Peyer's patch (tissue), 4 donors: Measurements from ENCODE around the gene ADAMTS2. TPM values are rescaled to one million over a fixed set of nuclear protein-coding genes. Genes with fewer than 3 reads are reported as not detected.

ENCODE experiments used
- DNase-seq, 3 donors: peaks; one replicate each; pipeline ENCODE4 v3.0.0-alpha.2; 2017 to 2019
- H3K27ac ChIP-seq, 4 donors: fragments of 200-600 bp; sonication (generic); one replicate each; pipeline ENCODE4 v1.5.1; 2016 to 2019
- H3K27me3 ChIP-seq, 2 donors: fragments of 200-600 bp; sonication (generic); one replicate each; pipeline ENCODE4 v1.5.1; 2019
- H3K36me3 ChIP-seq, 3 donors: fragments of 200-600 bp; sonication (generic); one replicate each; pipeline ENCODE4 v1.5.1; 2016 to 2019
- H3K4me1 ChIP-seq, 4 donors: fragments of 200-600 bp; sonication (generic); one replicate each; pipeline ENCODE4 v1.5.1; 2016 to 2019
- H3K4me3 ChIP-seq, 4 donors: fragments of 200-600 bp; sonication (generic); 1 replicate in 3 of 4; 2 replicates in 1 of 4; pipeline ENCODE4 v1.5.1; 2016 to 2019; ENCODE audit warnings: mild to moderate bottlenecking in 1 of 4
- H3K9me3 ChIP-seq, 4 donors: fragments of 200-600 bp; sonication (generic); one replicate each; pipeline ENCODE4 v1.5.1; 2016 to 2019; ENCODE audit warnings: mild to moderate bottlenecking in 1 of 4
- POLR2A ChIP-seq, 2 donors: fragments of 450-650 bp; IDR thresholded peaks; one replicate each; pipeline ENCODE4 v1.5.1; 2017; ENCODE audit warnings: antibody characterized with exemption in 2 of 2, mild to moderate bottlenecking in 2 of 2, moderate library complexity in 2 of 2
- total RNA-seq, 4 donors: library from RNA; depleted of rRNA; stranded (reverse); fragments of >200 nt; gene quantifications; one replicate each; pipeline ENCODE4 v1.1.0, GENCODE V29; 2016
- TF ChIP-seq, protein P1 (sequence below), 6 experiments: fragments of 450-650 bp in 4 of 6; fragments of 200-600 bp in 2 of 6; sonication (generic) in 1 of 6; IDR thresholded peaks; one replicate each; pipeline ENCODE4 v1.5.1; 2017 to 2019; ENCODE audit warnings: antibody characterized with exemption in 6 of 6, mild to moderate bottlenecking in 3 of 6, moderate library complexity in 1 of 6

The ADAMTS2 gene
- total RNA-seq, 4 donors from 2014 or later: 5.3 to 90.0 (median 9.5) TPM

DNA sequence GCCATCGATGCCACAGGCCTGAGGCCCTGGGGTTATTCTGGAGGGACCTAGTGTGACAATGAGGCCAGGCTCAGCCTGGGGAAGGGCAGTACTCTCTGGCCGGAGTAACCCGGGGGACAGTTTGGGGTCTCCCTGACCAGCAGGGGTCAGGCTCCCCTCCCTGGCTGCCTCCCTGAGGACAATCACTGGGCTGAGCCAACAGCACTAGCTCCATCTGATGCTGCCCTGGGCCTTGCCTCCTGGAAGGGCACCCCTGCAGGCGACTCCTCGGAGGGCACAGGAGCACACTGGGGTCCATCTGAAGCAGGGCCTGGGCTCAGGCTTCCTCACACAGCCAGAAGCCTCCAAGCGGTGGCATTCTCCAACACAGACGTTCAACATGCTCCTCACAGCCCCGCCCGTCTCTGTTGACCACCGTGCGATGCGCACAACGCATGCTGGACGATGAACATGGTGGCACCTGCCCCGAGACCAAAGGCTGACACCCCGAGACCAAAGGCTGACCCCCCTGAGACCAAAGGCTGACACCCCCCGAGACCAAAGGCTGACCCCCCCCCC, 68.3 kb downstream of the ADAMTS2 start:
- Histone ChIP-seq H3K27me3 (no peaks in the 10 kb centered on the region), H3K36me3 (no peaks in the 10 kb centered on the region), H3K9me3 (no peaks in the 10 kb centered on the region), H3K4me1 (peaks cover 0 to 5% (median 0%) of the 10 kb centered on the region in 4 donors), H3K27ac (peak overlapping the region; percentile 57 to 83 (median 70)), H3K4me3 (no peak overlapping the region)
- DNase-seq: no peak
- TF ChIP-seq, protein P1, sequence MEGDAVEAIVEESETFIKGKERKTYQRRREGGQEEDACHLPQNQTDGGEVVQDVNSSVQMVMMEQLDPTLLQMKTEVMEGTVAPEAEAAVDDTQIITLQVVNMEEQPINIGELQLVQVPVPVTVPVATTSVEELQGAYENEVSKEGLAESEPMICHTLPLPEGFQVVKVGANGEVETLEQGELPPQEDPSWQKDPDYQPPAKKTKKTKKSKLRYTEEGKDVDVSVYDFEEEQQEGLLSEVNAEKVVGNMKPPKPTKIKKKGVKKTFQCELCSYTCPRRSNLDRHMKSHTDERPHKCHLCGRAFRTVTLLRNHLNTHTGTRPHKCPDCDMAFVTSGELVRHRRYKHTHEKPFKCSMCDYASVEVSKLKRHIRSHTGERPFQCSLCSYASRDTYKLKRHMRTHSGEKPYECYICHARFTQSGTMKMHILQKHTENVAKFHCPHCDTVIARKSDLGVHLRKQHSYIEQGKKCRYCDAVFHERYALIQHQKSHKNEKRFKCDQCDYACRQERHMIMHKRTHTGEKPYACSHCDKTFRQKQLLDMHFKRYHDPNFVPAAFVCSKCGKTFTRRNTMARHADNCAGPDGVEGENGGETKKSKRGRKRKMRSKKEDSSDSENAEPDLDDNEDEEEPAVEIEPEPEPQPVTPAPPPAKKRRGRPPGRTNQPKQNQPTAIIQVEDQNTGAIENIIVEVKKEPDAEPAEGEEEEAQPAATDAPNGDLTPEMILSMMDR (IDR thresholded peaks at IDR 0.05): no peak
- TF ChIP-seq POLR2A (IDR thresholded peaks at IDR 0.05): no peak

DNA sequence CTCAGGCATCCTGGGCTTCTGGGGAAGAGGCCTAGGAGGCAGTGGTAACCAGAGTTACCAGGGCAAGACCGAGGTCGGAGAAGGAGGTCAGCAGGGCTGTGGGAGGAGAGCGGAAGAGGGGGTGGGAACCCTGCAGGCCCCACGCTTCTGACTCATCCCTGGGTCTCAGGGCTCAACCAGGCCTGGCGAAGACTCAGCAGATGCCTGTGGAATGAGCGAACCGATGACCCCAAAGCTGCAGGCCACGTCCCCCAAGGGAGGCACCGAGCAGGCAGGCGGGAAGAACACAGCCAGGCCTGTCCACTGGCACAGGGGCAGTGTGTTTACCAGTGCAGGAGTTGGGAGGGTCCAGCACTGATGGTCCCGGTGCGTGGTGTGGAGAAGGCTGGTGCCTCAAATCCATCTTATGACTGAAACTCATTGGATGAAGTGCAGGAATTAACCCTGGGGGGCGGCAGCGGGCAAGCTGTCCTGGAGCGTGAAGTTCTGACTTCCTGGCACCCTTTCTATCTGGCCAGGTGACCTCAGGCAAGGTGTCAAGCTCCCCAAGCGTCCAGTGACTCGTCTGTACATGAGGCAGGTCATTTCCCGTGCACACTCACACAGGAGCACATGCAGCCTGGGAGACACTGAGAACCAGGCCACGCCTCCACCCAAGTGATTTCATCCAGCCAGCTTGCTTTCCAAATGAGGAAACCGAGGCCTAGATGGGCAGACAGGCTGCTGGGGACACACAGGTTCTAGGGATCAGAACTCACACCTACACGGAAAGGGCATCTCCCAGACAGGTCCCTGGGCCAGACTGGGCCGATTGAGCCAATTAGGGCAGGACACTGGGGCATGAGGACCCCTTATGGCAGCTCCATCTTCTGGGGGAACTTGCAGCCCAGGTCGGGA, 69.1 kb downstream of the ADAMTS2 start:
- H3K4me1 ChIP-seq: peaks cover 0 to 5% (median 0%) of the 10 kb centered on the region in 4 donors
- H3K9me3 ChIP-seq: no peaks in the 10 kb centered on the region
- DNase-seq: peak in 2 of 3 donors; percentile 21 to 79
- H3K36me3 ChIP-seq: no peaks in the 10 kb centered on the region
- no peak overlapping the region for H3K4me3 ChIP-seq
- no peak for TF ChIP-seq POLR2A (IDR thresholded peaks at IDR 0.05)
- TF ChIP-seq, protein P1 (IDR thresholded peaks at IDR 0.05): no peak
- no peaks in the 10 kb centered on the region for H3K27me3 ChIP-seq
- peak overlapping the region; percentile 57 to 83 (median 70) for H3K27ac ChIP-seq

DNA sequence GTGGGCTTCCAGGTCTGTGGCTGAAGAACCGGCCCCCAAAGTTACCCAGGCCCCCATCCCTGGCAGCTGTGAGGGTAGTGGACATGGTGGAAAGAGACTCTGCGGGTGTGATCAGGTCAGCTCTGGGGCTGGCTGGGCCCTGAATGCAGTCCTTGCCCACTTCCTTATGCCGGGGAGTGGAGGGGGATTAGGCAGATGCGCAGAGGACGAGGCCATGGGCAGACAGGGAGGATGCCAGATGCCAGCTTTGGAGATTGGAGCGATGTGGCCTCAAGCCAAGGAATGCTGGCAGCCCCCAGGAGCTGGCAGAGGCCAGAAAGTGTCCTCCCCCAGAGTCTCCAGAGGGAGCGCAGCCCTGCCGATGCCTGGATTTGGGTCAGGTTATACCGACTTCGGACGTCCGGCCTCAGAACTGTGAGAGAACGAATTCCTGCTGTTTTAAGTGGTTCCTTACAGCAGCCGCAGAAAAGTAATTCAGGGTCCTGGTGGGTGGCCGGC, 69.8 kb downstream of the ADAMTS2 start:
- H3K36me3 ChIP-seq: no peaks in the 10 kb centered on the region
- TF ChIP-seq, protein P1 (IDR thresholded peaks at IDR 0.05): no peak
- TF ChIP-seq POLR2A (IDR thresholded peaks at IDR 0.05): no peak
- no peaks in the 10 kb centered on the region for H3K27me3 ChIP-seq
- no peaks in the 10 kb centered on the region for H3K9me3 ChIP-seq
- DNase-seq: no peak
- H3K4me1 ChIP-seq: peaks cover 0 to 5% (median 0%) of the 10 kb centered on the region in 4 donors
- H3K27ac ChIP-seq: peak overlapping the region; percentile 57 to 83 (median 70)
- H3K4me3 ChIP-seq: no peak overlapping the region

DNA sequence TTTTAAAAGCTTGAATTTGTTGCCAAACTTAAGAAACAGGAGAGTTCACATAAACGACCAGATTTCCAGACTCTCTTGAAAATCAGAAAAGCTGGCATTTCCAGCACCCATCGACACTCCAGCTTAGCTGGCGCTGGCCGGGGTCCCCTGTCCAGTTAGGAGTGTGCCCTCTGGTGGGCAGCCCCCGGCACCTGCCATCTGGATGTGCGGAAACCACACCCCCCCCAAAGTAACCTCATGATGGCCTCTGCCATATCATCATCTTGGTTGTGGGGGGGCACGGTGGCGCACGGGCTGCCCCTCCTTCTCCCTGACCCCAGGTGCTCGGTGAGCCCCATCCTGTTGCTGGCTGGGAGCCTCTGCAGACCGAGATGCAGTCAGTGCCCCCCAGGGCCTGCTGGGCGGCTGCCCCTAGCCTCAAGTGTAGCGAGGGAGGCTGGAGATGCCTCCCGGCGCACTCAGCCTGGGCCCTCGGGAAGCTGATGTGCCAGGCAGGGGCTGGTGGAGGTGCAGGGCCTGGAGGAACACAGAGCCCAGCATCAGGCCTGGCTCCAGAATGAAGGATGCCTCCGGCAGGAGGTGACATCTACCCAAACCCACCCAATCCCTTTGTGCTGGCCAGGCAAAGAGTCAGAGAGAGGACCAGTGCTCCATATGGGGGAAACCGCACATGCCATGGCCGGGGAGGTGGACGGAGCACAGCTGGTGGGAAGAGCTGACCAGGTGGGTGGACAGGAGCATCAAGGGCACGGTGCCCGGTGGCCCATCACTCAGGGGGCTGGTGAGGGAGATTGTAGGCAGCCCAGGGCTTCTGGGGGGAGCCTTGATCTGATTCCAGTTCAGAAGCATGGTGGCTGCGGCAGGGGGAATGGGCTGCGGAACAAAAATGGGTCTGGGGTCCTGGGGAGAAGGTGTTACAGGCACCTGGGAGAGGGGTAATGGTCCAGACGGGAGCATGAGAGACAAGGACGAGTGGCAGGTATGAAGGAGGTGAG, 70.6 kb downstream of the ADAMTS2 start:
- H3K4me1 ChIP-seq: peaks cover 0 to 5% (median 0%) of the 10 kb centered on the region in 4 donors
- H3K27ac ChIP-seq: peak overlapping the region; percentile 57 to 83 (median 70)
- no peak for DNase-seq
- TF ChIP-seq, protein P1 (IDR thresholded peaks at IDR 0.05): no peak
- no peak for TF ChIP-seq POLR2A (IDR thresholded peaks at IDR 0.05)
- H3K4me3 ChIP-seq: no peak overlapping the region
- no peaks in the 10 kb centered on the region for H3K36me3 ChIP-seq
- no peaks in the 10 kb centered on the region for H3K27me3 ChIP-seq
- no peaks in the 10 kb centered on the region for H3K9me3 ChIP-seq
